Lung (tissue), 12 donors: Measurements from ENCODE around the gene SPATA6. TPM values are rescaled to one million over a fixed set of nuclear protein-coding genes. Genes with fewer than 3 reads are reported as not detected.
A peak's percentile ranks its signal among the peaks of the same experiment; 100 is the strongest.
"Not testable (repeated sequence)": the region's sequence is repeated elsewhere in the genome, so short reads cannot be mapped to it uniquely, and the experiment has no call there.

Experiments
- ATAC-seq: fragments of 200-7000 bp; cut with Tn5 transposase; one replicate; pipeline ENCODE4 v1.9.1; 2020; ENCODE audit warnings: moderate number of reproducible peaks; ENCODE audit not compliant: insufficient read depth, low FRiP score
- DNase-seq, 3 donors: peaks; one replicate each; pipeline ENCODE4 v3.0.0-alpha.2; 2013 to 2017
- H3K27ac ChIP-seq, 2 donors: one replicate each; pipeline ENCODE4 v1.5.1; 2013; ENCODE audit warnings: mild to moderate bottlenecking in 2 of 2, moderate library complexity in 2 of 2, control low read depth in 1 of 2, inconsistent platforms in 1 of 2, low read depth in 1 of 2, low read length in 1 of 2
- H3K27me3 ChIP-seq, 3 donors: one replicate each; pipeline ENCODE4 v1.5.1; 2013; ENCODE audit warnings: low read length in 2 of 3; ENCODE audit not compliant: control insufficient read depth in 3 of 3, insufficient read depth in 3 of 3
- H3K36me3 ChIP-seq, 4 donors: one replicate each; pipeline ENCODE4 v1.5.1; 2013; ENCODE audit warnings: low read length in 4 of 4, mild to moderate bottlenecking in 1 of 4, moderate library complexity in 1 of 4; ENCODE audit not compliant: control insufficient read depth in 4 of 4, insufficient read depth in 4 of 4
- H3K4me1 ChIP-seq, 5 donors: one replicate each; pipeline ENCODE4 v1.5.1; 2013; ENCODE audit warnings: low read length in 5 of 5, mild to moderate bottlenecking in 2 of 5, moderate library complexity in 1 of 5; ENCODE audit not compliant: control insufficient read depth in 5 of 5, insufficient read depth in 5 of 5
- H3K4me3 ChIP-seq: one replicate; pipeline ENCODE4 v1.5.1; 2013; ENCODE audit warnings: mild to moderate bottlenecking, control low read depth, moderate library complexity
- H3K9ac ChIP-seq, 2 donors: one replicate each; pipeline ENCODE4 v1.5.1; 2013; ENCODE audit warnings: low read length in 2 of 2, control low read depth in 1 of 2; ENCODE audit not compliant: insufficient read depth in 1 of 2
- H3K9me3 ChIP-seq, 4 donors: one replicate each; pipeline ENCODE4 v1.5.1; 2013; ENCODE audit warnings: low read length in 3 of 4, mild to moderate bottlenecking in 1 of 4, moderate library complexity in 1 of 4; ENCODE audit not compliant: control insufficient read depth in 4 of 4, insufficient read depth in 3 of 4
- WGBS, 2 donors: extraction: QIAGEN DNeasy Blood & Tissue Kit; methylation state at CpG; one replicate each; pipeline ENCODE4 v1.1.7; 2013; 5-methylcytosine and 5-hydroxymethylcytosine counted together
- polyA plus RNA-seq, 2 donors: library from polyadenylated mRNA; stranded (reverse); fragments of 200-250 nt; gene quantifications; one replicate each; pipeline ENCODE4 v1.2.1, GENCODE V29; 2013
- total RNA-seq, 2 donors: library from RNA; depleted of rRNA in 1 of 2; stranded (reverse); fragments of >200 nt in 1 of 2; gene quantifications; one replicate each; pipeline ENCODE4 v1.2.1, GENCODE V29; 2014 to 2021
- TF ChIP-seq, protein P1 (sequence below): IDR thresholded peaks from 2 replicates; pipeline ENCODE4 v1.5.1; 2012; ENCODE audit warnings: mild to moderate bottlenecking; ENCODE audit errors: control extremely low read depth, extremely low read depth
- donor health status: control.
- donor health status: control.
- donor health status: Bipolar disorder and iron deficiency.
- donor health status: healthy.
- donor health status: DM: yes; HTN: yes; CAD: no.

Gene SPATA6
- total and polyA plus RNA-seq, 4 donors = 4.1 to 94.2 (median 17.6) TPM

DNA sequence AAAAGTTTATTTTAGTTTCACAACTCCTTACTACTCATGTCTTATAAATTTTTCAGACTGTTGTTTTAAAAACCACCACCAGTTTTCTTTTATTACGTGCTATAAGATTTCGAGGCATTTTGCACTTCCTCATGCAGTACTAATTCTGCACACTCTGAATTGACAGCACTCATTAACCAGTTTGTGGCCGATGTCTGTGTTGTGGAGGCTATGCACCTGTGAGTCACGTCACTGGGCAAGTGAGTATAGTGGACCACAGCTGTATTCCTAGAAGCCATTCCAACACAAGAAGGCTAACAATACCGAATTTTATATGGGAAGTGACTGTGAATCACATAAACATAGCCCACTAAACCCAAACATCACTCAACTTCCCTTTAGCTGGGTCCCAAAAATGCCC, 21.0 kb upstream of the SPATA6 start:
- Histone ChIP-seq H3K27ac (no peak overlapping the region), H3K36me3 (no peaks in the 10 kb centered on the region), H3K9ac (no peak overlapping the region), H3K9me3 (no peaks in the 10 kb centered on the region), H3K4me1 (peaks cover 0 to 44% (median 14%) of the 10 kb centered on the region in 5 donors), H3K4me3 (no peak overlapping the region), H3K27me3 (no peaks in the 10 kb centered on the region)
- ATAC-seq (no peak), DNase-seq (peak; percentile 47 to 56 (median 54))
- TF ChIP-seq, protein P1, sequence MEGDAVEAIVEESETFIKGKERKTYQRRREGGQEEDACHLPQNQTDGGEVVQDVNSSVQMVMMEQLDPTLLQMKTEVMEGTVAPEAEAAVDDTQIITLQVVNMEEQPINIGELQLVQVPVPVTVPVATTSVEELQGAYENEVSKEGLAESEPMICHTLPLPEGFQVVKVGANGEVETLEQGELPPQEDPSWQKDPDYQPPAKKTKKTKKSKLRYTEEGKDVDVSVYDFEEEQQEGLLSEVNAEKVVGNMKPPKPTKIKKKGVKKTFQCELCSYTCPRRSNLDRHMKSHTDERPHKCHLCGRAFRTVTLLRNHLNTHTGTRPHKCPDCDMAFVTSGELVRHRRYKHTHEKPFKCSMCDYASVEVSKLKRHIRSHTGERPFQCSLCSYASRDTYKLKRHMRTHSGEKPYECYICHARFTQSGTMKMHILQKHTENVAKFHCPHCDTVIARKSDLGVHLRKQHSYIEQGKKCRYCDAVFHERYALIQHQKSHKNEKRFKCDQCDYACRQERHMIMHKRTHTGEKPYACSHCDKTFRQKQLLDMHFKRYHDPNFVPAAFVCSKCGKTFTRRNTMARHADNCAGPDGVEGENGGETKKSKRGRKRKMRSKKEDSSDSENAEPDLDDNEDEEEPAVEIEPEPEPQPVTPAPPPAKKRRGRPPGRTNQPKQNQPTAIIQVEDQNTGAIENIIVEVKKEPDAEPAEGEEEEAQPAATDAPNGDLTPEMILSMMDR = no peak
- 45 to 47% methylated on average over 5 of the region's 5 CpGs for WGBS, 2 donors

DNA sequence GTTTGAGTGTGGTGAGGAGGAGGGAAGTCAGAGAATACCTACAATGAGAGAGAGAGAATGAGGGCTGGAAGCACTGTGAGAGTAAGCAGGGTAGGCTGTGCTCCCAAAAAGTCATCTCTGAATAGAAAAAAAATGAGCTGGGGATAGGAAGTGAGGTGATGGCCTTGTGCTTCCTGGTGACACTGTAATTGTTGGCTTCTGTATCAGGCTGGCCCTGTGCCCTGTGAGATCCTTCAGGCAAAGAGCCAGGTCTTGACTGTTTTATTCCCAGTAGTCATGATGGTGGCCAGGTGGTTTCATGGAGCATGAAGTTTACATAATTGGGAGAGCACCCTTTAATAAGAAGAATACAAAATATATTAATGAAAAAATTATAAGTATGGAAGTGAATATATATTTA, 20.4 kb upstream of the SPATA6 start:
- Histone ChIP-seq H3K36me3 (no peaks in the 10 kb centered on the region), H3K9me3 (no peaks in the 10 kb centered on the region), H3K27ac (no peak overlapping the region), H3K4me1 (peaks cover 0 to 44% (median 14%) of the 10 kb centered on the region in 5 donors), H3K9ac (no peak overlapping the region), H3K27me3 (no peaks in the 10 kb centered on the region), H3K4me3 (no peak overlapping the region)
- TF ChIP-seq, protein P1 = no peak
- ATAC-seq = no peak
- peak; percentile 51 to 67 (median 56) for DNase-seq

DNA sequence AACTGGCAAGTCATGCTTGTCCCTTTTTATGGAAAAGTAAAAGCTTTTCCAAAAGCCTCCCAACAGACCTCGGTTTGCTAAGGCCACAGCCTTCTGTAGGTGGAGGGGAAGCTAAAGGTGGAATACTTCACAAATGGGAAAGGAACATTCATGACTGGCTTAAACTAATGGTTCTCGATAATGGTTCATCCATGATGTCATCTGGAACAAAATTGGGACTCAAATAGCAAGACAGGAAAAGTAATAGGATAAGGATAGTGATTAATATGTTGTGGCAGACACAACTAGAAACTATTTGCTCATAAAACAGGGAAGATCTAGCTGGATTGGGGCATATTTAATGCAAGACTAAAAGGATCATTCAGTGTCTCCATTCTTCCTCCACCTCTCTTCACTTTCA, 16.7 kb upstream of the SPATA6 start:
- WGBS, 2 donors = 85 to 94% methylated on average over 2 of the region's 2 CpGs
- Histone ChIP-seq H3K4me3 (no peak overlapping the region), H3K9me3 (no peaks in the 10 kb centered on the region), H3K4me1 (peaks cover 0 to 25% (median 9%) of the 10 kb centered on the region in 5 donors), H3K9ac (no peak overlapping the region), H3K27ac (no peak overlapping the region), H3K36me3 (no peaks in the 10 kb centered on the region), H3K27me3 (no peaks in the 10 kb centered on the region)
- TF ChIP-seq, protein P1 = no peak
- DNase-seq = no peak
- ATAC-seq = no peak

DNA sequence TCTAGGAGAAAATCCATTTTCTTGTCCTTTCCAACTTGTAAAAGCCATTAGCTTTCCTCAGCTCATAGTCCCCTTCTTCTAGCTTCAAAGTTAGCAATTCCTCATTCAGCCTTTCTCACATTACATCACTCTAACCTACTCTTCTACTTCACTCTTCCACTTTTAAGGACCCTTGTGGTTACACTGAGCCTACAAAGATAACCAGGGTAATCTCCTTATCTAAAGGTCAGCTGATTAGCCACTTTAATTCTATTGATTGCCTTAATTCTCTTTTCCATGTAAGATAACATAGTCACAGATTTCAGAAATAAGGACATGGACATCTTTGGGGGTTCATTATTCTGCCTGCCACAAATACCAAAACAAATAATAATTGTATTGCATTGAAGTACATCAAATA, 8.5 kb upstream of the SPATA6 start:
- TF ChIP-seq, protein P1 = no peak
- no peaks in the 10 kb centered on the region for H3K36me3 ChIP-seq
- H3K4me3 ChIP-seq = no peak overlapping the region

DNA sequence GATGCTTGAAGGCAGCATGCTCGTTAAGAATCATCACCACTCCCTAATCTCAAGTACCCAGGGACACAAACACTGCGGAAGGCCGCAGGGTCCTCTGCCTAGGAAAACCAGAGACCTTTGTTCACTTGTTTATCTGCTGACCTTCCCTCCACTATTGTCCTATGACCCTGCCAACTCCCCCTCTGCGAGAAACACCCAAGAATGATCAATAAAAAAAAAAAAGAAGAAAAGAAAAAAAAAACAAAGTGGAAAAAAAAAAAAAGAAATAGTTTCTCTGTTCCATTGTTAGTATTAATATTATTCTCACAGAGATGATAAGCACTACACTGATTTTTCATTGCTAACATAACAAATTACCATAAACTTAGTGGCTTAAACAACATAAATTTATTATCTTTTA, 8.0 kb upstream of the SPATA6 start:
- not testable (repeated sequence) for H3K4me1 ChIP-seq, H3K9ac ChIP-seq, ATAC-seq, DNase-seq, H3K27ac ChIP-seq, H3K36me3 ChIP-seq, H3K9me3 ChIP-seq, H3K4me3 ChIP-seq, H3K27me3 ChIP-seq
- WGBS, 2 donors = 62% methylated on average over 2 of the region's 4 CpGs; no CpG with 5 or more reads in 1 of the 2 donors

More for the DNA sequence above, 8.5 kb upstream of the SPATA6 start:
- DNase-seq (no peak), ATAC-seq (no peak)
- Histone ChIP-seq H3K27me3 (no peaks in the 10 kb centered on the region), H3K27ac (no peak overlapping the region), H3K9ac (no peak overlapping the region), H3K4me1 (peaks cover 0 to 4% (median 0%) of the 10 kb centered on the region in 5 donors), H3K9me3 (no peaks in the 10 kb centered on the region)
